Fibroblast of skin of left quadriceps (primary cell): ENCODE measurements around the gene EPHB4.
A peak's percentile ranks its signal among the peaks of the same experiment; 100 is the strongest.
"Not testable (repeated sequence)": the region's sequence is repeated elsewhere in the genome, so short reads cannot be mapped to it uniquely, and the experiment has no call there.

Source experiments
- DNase-seq, 2 experiments: peaks; one replicate each; pipeline ENCODE4 v3.0.0-alpha.2; 2013; ENCODE audit warnings: low read depth in 2 of 2

The EPHB4 gene

GRCh38 chr7:100789055-100789454, 38.3 kb downstream of the EPHB4 start:
- no peak for DNase-seq

GRCh38 chr7:100786323-100786722, 41.0 kb downstream of the EPHB4 start:
- no peak for DNase-seq

- no peak for DNase-seq
Measured at GRCh38 chr7:100785878-100786277, 41.4 kb downstream of the EPHB4 start.

GRCh38 chr7:100783804-100784203, 43.5 kb downstream of the EPHB4 start:
- no peak for DNase-seq

- no peak for DNase-seq
Measured at GRCh38 chr7:100781255-100781654, 46.1 kb downstream of the EPHB4 start.

- no peak for DNase-seq
Measured at GRCh38 chr7:100779359-100779758, 48.0 kb downstream of the EPHB4 start.

GRCh38 chr7:100778061-100778621, 49.2 kb downstream of the EPHB4 start:
- no peak for DNase-seq

GRCh38 chr7:100773491-100773890, 53.8 kb downstream of the EPHB4 start:
- no peak for DNase-seq

GRCh38 chr7:100768784-100769183, 58.5 kb downstream of the EPHB4 start:
- DNase-seq = no peak

GRCh38 chr7:100765250-100765649, 62.1 kb downstream of the EPHB4 start:
- DNase-seq = no peak

GRCh38 chr7:100764841-100765240, 62.5 kb downstream of the EPHB4 start:
- DNase-seq = no peak

GRCh38 chr7:100763556-100764140, 63.7 kb downstream of the EPHB4 start:
- DNase-seq = no peak

GRCh38 chr7:100762841-100763240, 64.5 kb downstream of the EPHB4 start:
- not testable (repeated sequence) for DNase-seq

GRCh38 chr7:100759357-100760171, 67.8 kb downstream of the EPHB4 start:
- no peak for DNase-seq

GRCh38 chr7:100753750-100754149, 73.6 kb downstream of the EPHB4 start:
- DNase-seq = peak in 1 of 2 experiments; percentile 3

- no peak for DNase-seq
Measured at GRCh38 chr7:100752994-100753393, 74.3 kb downstream of the EPHB4 start.
